ENCODE results near the gene PCNX2. TPM values are rescaled to one million over a fixed set of nuclear protein-coding genes. Genes with fewer than 3 reads are reported as not detected.

PCNX2 gene
- 2.2 TPM for total RNA-seq
- long read RNA-seq, partial matches to known transcripts: 0 of 2 reads
- long read RNA-seq, other reads (novel, unspliced or antisense): 2 of 2 reads

DNA sequence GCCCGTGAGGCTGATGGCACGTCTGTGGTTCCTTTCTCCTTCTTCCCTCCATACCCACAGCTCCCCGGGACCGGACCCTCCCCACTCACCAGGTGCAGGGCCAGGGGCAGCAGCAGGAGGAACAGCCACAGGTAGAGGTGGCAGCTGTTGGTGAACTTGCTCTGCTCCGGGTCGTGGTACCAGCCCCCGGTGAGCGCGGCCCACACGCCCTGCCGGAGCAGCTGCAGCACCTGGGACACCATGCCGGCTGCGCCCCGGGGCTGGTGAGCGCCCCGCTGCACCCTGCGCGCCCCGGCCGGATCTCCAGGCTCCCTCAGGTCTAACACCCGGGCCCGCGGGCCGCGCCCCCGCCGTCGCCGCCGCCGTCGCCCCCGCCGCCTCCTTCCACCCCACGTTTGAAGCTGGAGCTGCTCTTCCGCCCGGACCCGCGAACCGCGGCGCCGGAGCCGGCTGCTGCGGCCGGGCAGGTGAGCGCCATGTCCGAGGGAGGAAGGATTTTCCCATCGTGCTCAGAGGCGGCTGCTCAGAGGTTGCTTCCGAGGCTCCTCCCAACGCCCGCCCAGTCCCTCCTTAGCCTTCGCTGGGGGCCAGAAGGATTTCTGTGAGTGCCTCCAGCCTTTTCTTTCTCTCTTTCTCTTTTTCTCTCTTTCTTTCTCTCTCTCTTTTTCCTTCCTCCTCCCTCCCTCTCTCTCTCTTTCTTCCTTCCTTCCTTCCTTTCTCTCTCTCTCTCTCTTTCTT is at the start of gene PCNX2:
TSS of gene PCNX2 (minus strand) at position 489 of the 738 bp plus-strand sequence. CDS start at position 242, 247 bp downstream.
- DNase-seq (peak; percentile 61), ATAC-seq (ENCODE audit: poor library complexity) (peak; percentile 72)
- intact Hi-C loops (cut with DNase I): no loop called here

DNA sequence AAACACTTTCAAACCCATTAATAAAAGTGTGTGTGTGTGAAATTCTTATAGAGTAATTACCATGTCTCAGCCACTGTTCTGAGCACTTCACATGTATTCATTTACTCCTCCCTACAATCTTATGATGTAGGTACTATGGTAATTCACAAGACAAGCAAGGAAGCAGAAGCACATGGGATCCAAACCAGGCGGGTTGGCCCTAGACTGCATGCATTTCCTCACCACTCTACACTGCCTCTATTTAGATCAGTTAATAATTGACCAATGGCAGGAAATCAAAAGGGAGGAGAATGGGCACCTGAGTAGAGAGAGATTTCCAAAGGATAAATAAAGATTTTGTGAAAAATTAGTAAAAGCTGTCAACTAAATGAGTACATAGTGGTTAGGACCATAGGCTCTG is 47.7 kb upstream of the PCNX2 start:
- intact Hi-C loops (cut with DNase I): no loop called here
- ATAC-seq (ENCODE audit: poor library complexity) (no peak), DNase-seq (no peak)

DNA sequence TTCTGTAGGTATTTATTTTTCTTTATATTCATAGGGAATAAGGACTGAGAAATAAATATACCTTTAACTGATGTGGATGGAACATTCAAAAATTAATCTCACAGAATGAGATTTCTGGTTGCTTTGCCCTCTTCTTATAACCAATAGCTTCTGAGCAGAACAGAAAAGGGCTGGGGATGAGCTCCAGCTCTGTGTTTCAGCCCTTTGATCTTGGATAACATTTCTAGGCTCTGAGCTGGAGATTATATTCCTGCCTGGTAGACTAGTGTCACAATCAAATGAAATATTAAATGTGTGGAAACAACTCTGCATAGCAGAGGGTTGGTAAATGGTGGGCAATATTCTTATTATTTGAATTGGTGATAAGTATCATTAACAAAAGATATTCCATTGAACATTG is 46.6 kb upstream of the PCNX2 start:
- no peak for ATAC-seq (ENCODE audit: poor library complexity)
- intact Hi-C loops (cut with DNase I): no loop called here
- DNase-seq: no peak

DNA sequence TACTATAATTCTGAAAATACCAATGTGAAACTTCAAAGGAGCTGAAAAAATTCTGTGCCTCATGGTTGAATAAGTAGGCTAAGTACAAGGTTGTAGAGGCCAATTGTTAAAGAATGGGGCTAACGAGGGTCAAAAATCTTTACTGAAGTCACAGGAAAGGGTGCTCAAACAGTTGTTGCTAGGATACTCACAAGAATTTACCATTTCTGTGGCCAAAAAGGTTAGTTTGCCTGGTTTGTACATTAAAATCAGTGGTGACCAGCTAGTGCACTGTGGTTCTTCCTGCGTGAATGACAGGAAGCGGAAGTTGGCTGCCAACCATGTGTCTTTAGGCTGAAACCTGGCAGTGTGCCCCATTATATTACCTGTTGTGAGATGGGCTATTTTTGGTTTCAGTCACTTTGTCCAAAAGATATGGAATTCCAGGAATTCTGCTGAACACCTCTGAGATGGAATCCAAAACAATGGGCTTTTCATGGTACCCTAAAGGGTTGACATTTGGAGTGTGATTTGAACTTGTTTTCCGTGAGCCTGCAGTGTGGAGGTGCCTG is 45.5 kb upstream of the PCNX2 start:
- ATAC-seq (ENCODE audit: poor library complexity) (no peak), DNase-seq (no peak)
- intact Hi-C loops (cut with DNase I): no loop called here

DNA sequence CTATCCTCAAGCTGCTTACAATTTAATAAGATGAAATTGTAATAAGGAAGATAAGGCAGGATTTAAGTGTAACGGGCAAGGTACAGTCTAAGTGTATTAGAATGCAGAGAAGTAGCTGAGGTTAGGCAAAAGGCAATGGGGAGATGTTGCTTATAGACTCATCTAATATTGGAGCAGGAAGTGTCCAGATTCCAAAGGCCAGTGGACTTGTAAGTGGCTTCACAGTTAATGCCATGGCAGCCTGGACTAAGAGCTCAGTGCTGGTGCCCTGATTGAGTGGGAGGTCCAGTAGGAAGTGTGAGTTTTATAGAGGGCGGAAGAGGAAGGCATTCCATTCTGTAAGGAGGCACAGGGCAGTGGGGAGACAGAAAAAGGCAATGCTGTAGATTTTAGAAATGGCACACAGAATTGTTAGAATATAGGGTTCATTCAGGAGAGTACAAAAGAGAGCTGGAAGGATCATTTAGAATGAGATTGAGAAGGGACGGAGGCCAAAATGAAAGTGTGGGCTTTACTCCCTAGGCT is 44.6 kb upstream of the PCNX2 start:
- intact Hi-C loops (cut with DNase I): no loop called here
- DNase-seq (no peak), ATAC-seq (ENCODE audit: poor library complexity) (no peak)

DNA sequence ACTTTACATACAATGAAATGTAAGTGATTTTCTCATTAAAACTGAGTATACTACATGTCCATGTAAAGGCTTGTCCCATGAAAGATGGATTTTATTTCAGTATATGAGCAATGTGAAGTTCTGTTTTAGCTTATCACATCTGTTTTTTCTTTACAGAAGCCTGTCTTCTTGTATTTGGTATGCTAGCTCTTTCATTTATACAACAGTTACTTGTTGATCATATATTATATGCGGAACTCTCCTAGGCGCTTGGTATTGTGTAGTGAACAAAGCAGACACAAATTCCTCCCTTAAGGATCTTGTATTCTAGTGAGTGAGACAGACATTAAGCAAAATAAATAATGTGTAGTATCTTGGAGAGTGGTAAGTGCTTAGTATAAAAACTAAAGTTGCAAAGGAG is 42.6 kb upstream of the PCNX2 start:
- DNase-seq: no peak
- intact Hi-C loops (cut with DNase I): no loop called here
- ATAC-seq (ENCODE audit: poor library complexity): no peak

DNA sequence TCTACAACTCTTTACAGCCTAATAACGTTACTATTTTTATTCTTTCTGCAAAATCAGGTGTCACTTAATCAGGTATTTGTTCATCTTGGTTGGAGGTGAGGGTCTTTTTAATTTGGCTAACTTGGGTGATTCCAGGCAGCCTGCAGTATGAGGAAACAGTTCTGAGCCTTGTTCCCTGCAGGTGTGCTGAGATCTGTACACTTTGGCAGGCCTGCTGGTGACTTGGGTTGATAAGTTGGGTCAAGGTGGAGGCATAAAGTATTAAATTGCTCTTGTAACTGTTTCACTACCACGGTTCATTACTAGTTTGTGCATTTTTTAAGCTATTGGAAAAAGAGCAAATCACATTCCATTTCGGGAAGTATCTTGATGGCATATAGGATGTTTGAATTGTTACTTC is 42.0 kb upstream of the PCNX2 start:
- ATAC-seq (ENCODE audit: poor library complexity) (no peak), DNase-seq (no peak)
- intact Hi-C loops (cut with DNase I): no loop called here

DNA sequence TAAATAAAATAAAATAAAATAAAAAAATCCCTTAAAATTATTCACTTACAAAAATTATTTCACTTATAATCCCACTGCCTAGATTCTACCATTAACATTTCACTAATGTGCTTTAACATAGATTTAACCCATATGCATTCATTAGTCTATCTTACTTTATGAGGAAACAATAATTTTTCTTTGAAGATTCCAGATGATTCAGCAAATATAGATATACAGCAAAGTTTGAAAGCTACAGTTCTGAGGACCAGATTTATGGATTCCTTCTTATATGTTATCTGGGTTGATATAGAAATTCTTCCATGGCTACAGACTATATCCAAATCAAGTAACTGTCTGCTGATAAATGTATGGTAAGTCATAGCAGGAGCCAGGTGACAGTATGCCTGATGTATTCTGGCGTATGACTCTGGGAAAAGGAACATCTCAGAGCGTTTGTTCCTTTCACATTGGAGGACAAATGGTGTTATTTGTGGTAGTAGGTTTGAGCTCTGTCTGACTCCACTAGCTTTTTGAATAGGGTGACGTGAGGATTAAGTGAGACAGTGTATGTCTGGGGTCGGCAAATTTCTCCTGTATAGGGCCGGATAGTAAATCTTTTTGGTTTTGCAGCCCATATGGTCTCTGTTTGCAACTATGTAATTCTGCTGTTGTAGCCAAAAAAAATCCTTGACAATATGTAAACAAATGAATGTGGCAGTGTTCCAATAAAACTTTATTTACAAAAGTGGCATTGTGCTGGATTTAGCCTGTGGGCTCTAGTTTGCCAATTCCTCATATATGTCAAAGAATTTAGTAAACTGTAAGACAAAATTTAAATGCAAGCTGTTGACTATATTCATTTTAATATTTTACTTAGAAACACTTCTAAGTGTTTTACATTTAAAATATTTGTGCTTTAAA is 41.3 kb upstream of the PCNX2 start:
- ATAC-seq (ENCODE audit: poor library complexity) (no peak), DNase-seq (no peak)
- intact Hi-C loops (cut with DNase I): no loop called here

DNA sequence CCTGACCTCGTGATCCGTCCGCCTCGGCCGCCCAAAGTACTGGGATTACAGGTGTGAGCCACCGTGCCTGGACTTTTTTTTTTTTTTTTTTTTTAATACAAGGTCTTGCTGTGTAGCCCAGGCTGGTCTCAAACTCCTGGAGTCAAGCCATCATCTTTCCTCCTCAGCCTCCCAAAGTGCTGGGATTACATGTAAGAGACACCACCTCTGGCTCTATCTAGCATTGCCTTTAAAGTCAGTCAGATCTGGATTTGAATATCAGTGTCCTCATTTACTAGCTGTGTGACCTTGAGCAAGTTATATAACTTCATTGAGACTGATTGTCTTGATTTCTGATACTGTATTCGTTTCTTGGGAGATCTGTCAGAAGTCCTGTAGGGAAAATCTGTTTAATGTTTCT is 38.6 kb upstream of the PCNX2 start:
- ATAC-seq (ENCODE audit: poor library complexity) (no peak), DNase-seq (no peak)
- intact Hi-C loops (cut with DNase I): no loop called here

DNA sequence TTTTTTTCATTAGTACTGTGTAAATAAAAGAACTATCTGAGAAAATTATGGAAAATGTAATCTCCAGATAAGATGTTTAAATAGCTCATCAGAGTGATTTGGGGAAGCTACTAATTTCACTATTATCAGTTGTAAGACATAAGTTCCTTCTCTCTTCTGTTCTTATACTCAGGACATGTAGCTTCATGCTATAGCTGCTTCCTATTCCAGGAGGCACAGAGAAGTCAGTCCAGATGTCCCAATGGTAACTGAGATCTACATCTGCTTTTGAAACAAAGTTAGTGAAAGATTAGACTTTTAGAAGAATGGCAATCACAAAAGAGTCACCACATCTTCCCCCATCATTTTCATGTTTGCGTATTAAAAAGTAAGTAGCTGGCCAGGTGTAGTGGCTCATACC is 37.6 kb upstream of the PCNX2 start:
- ATAC-seq (ENCODE audit: poor library complexity) (no peak), DNase-seq (no peak)
- intact Hi-C loops (cut with DNase I): no loop called here

DNA sequence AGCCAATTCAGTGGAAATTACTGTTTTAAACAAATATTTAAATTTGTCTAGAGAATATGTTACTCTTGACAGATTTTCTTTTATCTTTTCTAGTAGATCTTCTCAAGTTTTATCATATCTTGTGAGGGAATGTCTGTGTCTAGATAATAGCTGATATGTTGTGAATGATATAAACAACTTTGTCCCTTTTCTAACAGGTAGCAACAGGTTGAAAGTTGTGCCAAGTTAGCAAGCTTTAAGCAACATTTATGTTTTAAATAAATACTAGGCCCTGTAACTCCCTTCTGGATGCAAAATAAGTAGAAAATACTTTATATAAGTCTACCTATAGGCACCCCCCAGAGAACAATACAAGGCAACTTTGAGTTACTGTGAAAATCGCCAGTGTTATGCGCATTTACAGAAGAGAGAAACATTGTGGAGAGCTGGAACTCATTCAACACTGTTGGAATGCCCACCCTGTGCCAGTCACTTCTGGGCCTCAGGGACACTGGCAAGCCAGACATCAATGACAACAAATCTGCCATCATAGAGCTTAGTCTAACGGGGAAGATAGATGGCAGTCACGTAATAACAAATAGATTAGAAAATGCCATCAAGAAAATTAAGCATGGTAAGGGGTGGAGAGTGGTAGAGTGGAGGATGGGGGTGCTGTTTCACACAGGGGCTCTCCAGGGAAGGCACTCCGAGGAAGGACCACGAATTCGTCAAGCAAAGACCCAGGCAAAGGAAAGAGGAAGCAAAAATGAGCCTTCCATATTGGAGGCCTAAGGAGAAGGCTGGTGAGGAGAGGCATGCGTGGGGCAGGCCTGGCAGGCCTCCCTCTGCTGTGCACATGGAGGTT is 36.4 kb upstream of the PCNX2 start:
- DNase-seq (no peak), ATAC-seq (ENCODE audit: poor library complexity) (no peak)
- intact Hi-C loops (cut with DNase I): no loop called here

DNA sequence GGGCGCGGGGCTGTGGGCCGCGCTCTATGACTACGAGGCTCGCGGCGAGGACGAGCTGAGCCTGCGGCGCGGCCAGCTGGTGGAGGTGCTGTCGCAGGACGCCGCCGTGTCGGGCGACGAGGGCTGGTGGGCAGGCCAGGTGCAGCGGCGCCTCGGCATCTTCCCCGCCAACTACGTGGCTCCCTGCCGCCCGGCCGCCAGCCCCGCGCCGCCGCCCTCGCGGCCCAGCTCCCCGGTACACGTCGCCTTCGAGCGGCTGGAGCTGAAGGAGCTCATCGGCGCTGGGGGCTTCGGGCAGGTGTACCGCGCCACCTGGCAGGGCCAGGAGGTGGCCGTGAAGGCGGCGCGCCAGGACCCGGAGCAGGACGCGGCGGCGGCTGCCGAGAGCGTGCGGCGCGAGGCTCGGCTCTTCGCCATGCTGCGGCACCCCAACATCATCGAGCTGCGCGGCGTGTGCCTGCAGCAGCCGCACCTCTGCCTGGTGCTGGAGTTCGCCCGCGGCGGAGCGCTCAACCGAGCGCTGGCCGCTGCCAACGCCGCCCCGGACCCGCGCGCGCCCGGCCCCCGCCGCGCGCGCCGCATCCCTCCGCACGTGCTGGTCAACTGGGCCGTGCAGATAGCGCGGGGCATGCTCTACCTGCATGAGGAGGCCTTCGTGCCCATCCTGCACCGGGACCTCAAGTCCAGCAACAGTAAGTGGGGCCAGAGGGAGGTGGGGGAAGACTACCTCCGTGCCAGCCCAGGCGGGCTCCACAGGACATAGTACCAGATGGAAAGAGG is 32.8 kb upstream of the PCNX2 start:
- DNase-seq: peak; percentile 46
- intact Hi-C loops (cut with DNase I): no loop called here
- ATAC-seq (ENCODE audit: poor library complexity): peak; percentile 46

DNA sequence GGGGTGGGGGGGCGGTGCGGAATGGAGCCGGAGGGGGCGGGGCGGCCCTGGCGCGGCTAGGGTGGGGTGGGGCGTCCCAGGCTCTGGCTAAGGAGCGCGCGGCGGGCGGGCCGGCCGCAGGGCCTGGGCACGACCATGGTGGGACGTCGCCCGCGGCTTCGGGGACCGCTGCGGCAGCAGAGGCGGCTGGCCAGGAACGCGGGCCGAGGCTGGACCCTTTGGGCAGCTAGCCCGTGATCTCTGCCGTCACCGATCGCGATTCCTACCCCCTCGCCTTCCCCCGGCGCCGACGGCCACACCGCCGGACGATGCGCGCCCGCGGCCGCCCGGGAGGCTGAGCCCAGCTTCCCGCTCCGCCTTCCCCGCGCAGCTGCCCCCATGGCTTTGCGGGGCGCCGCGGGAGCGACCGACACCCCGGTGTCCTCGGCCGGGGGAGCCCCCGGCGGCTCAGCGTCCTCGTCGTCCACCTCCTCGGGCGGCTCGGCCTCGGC is 32.2 kb upstream of the PCNX2 start, which contains the start of gene MAP3K21:
TSS of gene MAP3K21 (plus strand) at position 74 of the 491 bp plus-strand sequence. CDS start at position 379, 305 bp downstream.
- no peak for DNase-seq
- intact Hi-C loops (cut with DNase I): no loop called here
- peak; percentile 82 for ATAC-seq (ENCODE audit: poor library complexity)

DNA sequence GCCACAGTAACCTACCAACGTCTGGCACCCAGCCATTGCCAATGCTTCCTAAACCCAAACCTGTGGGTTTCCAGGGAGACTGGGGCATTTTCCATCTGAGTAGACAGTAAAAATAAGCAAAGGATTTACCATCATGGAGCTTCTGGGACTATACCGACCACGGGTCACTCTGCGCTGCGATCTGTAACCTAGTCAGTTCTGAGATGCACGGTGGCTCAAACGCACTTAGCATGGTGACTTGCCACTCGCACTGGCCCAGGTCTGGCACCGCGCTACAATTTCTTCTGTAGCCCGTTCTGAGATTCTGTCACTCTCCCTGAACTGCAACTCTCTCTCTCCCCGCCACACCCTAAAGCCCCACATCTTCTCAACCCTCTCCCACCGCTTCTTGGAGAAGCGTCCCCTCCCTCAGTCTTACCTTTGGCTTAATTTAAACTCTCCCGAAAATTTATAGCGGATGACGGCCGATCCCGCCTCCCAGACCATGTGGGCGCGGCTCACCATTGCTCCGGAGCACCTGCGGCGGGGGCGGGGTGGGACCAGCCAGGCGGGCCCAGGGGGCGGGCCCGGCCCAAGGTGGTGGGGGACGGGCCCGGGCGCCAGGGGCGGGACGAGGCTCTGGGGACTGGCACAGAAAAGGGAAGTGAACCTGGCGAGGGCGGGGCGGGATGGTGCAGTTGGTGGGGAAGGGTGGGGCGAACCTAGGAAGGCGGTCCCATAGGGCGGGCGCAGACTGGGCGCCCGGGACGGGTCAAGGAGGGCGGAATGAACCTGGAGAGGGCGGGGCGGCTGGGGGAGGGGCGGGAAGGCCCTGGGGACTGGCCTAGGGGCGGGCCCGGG is 31.5 kb upstream of the PCNX2 start:
- peak; percentile 89 for DNase-seq
- peak; percentile 94 for ATAC-seq (ENCODE audit: poor library complexity)
- intact Hi-C loops (cut with DNase I): no loop called here

GRCh38 chr1:233326319-233326718 is 30.8 kb upstream of the PCNX2 start:
- intact Hi-C loops (cut with DNase I): no loop called here
- no peak for ATAC-seq (ENCODE audit: poor library complexity)
- DNase-seq: no peak

- intact Hi-C loops (cut with DNase I): no loop called here
- ATAC-seq (ENCODE audit: poor library complexity) (no peak), DNase-seq (no peak)
Measured at GRCh38 chr1:233323718-233324117, 28.2 kb upstream of the PCNX2 start.

DNA sequence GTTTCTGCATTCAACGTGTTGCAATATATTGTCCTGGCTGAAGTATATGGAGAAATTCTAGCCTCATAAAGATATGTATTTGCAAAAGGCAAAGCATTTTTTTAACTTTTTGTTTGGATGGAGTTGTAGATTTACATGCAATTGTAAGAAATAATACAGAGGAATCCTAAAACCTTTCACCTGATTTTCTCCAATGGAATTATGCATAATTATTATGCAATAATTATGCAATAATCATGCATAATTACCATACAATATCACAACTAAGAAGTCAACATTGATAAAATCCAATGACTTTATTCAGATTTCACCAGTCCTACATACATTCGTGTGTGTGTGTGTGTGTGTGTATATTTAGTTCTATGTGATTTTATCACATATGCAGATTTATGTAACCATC is 24.5 kb upstream of the PCNX2 start:
- intact Hi-C loops (cut with DNase I): no loop called here
- DNase-seq (no peak), ATAC-seq (ENCODE audit: poor library complexity) (no peak)
